Erythroblast (primary cell): Measurements from ENCODE around the gene TDP1.

Source experiments
- GATA1 ChIP-seq: IDR thresholded peaks from 2 replicates; pipeline ENCODE4 v1.6.1; 2011; ENCODE audit warnings: low read depth, mild to moderate bottlenecking, control low read depth, low read length, moderate library complexity
- POLR2A ChIP-seq: IDR thresholded peaks from 2 replicates; pipeline ENCODE4 v1.6.1; 2011; ENCODE audit warnings: mild to moderate bottlenecking, low read length

DNA sequence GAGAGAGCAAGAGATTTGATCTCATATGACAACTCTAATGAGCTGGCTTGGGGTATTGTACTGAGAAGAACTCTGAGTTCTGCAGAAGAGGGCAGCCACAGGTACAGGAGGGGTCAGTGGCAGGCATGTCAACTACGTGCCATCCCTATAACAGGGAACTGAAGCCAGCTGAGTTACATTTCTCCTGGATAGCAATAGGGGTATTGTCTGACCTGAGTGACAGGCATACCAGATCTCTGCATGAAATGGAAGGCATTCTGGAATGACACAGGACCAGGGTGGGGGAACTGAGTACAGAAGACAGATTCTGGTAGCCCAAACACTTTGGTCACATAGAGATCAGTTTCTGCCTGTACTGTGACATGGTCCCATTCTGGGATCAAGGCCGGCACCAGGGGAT, 37.0 kb upstream of the TDP1 start:
- TF ChIP-seq POLR2A (no peak), GATA1 (no peak)
